Mucosa of stomach (tissue), 1 donor: Measurements from ENCODE around the gene UMAD1.
"Not testable (repeated sequence)": the region's sequence is repeated elsewhere in the genome, so short reads cannot be mapped to it uniquely, and the experiment has no call there.

Source experiments
- H3K27me3 ChIP-seq: one replicate; pipeline ENCODE4 v1.7.0; 2013; ENCODE audit warnings: mild to moderate bottlenecking, low read length; ENCODE audit not compliant: control insufficient read depth, insufficient read depth
- H3K36me3 ChIP-seq: one replicate; pipeline ENCODE4 v1.7.0; 2013; ENCODE audit warnings: low read length; ENCODE audit not compliant: control insufficient read depth, insufficient read depth
- H3K4me1 ChIP-seq: one replicate; pipeline ENCODE4 v1.7.0; 2013; ENCODE audit warnings: mild to moderate bottlenecking, low read length; ENCODE audit not compliant: control insufficient read depth, insufficient read depth
- H3K4me3 ChIP-seq: one replicate; pipeline ENCODE4 v1.7.0; 2013; ENCODE audit warnings: low read length
- H3K9ac ChIP-seq: one replicate; pipeline ENCODE4 v1.7.0; 2013; ENCODE audit warnings: mild to moderate bottlenecking, low read length, moderate library complexity
- H3K9me3 ChIP-seq: one replicate; pipeline ENCODE4 v1.7.0; 2013; ENCODE audit warnings: mild to moderate bottlenecking, low read length, moderate library complexity; ENCODE audit not compliant: control insufficient read depth
- donor health status: Pancreatic carcinoma.

Gene UMAD1

DNA sequence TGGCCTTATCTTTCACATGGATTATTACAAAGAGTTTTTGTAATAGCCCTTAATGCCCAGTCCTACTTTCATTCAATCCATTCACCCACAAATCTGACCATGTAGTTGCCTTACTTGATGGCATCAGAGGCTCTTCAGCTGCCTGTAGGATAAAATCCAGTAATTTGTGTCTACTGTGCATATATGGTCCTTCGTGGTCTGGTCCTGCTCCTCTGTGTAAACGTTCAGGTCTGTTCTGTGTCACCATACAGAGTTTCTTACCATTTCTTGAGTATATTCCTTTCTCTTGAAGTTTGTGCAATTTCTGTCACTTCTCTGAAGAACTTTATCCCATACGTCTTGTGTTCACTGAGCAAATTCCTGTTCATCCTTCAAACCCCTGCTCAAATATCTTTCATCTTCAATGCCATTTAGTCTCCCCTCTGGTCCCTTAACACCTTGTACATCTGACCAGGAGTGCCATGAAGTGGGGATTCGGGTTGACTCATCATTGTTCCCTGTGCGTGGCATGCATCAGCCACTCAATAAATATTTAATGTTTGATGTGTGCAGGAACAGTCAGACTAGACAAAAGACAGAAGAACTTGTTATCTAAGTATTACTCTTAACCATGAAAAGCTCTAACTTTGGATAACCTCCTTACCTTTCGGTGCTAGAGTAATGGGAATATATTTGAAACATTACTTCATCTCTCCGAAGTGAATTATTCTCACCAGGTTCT is 176.4 kb downstream of the UMAD1 start:
- Histone ChIP-seq H3K27me3 (no peaks in the 10 kb centered on the region), H3K4me1 (peaks cover 12% of the 10 kb centered on the region), H3K9ac (no peak overlapping the region), H3K36me3 (no peaks in the 10 kb centered on the region), H3K4me3 (no peak overlapping the region), H3K9me3 (no peaks in the 10 kb centered on the region)

DNA sequence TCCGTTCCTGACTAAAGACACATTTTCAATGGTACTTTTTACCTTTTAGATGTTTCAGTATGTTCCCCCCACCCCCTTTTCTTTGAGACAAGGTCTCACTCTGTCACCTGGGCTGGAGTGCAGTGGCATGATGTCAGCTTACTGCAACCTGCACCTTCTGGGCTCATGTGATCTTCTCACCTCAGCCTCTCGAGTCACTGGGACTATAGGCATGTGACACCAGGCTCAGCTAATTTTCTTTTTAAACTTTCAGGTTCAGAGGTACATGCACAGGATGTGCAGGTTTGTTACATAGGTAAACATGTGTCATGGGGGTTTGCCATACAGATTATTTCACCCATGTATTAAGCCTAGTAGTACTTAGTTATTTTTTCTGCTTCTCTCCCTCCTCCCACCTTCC is 177.2 kb downstream of the UMAD1 start:
- Histone ChIP-seq H3K4me1 (peaks cover 12% of the 10 kb centered on the region), H3K9me3 (no peaks in the 10 kb centered on the region), H3K27me3 (no peaks in the 10 kb centered on the region), H3K9ac (no peak overlapping the region), H3K4me3 (no peak overlapping the region), H3K36me3 (no peaks in the 10 kb centered on the region)

DNA sequence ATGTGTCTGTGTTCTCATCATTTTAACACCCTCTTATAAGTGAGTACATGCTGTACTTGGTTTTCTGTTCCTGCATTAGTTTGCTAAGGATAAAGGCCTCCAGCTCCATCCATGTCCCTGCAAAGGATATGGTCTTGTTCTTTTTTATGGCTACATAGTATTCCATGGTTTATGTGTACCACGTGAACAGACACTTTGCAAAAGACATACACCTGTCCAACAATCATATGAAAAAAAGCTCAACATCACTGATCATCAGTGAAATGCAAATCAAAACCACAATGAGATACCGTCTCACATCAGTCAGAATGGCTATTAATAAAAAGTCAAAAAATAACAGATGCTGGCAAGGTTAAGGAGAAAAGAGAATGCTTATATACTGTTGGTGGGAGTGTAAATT is 177.6 kb downstream of the UMAD1 start:
- H3K36me3 ChIP-seq, H3K9ac ChIP-seq, H3K4me3 ChIP-seq, H3K9me3 ChIP-seq, H3K27me3 ChIP-seq: not testable (repeated sequence)
- peaks cover 12% of the 10 kb centered on the region for H3K4me1 ChIP-seq

DNA sequence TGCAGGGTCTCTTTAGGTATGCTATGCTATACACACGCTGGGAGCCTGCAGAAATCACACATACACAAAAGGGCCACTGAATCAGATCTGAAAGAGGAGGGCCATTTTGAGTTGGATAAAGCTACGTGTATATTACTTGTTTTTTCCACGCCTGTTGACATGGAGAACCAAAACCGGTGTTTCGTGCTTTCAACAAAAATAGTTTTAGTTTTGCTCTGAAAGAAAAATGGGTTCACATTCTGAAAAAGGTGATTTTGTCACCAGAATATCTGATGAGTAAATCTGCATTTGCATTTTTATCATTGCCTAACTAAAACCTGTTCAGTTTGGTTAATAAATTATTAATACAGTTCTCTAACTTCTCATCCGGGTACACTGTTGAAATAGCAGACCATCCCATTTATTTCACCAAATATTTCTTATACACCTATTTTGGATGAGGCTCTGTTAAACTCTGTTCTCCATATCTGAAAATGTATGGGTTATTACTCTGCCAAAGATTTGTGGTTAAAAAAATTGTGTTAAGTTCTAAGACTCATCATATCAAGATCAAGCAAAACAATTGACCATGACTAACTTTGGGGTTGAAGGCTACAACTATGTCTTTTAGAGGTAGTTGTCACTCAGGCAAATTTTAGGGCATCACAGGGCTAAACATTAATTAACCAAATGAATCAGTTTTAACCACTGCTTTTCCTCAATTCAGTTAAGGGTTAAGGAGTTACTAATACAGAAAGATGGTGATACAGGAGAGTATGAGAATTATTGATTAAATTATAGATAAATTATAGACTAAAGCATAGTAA is 179.1 kb downstream of the UMAD1 start:
- Histone ChIP-seq H3K36me3 (no peaks in the 10 kb centered on the region), H3K27me3 (no peaks in the 10 kb centered on the region), H3K4me1 (peaks cover 12% of the 10 kb centered on the region), H3K9ac (no peak overlapping the region), H3K9me3 (no peaks in the 10 kb centered on the region), H3K4me3 (no peak overlapping the region)

DNA sequence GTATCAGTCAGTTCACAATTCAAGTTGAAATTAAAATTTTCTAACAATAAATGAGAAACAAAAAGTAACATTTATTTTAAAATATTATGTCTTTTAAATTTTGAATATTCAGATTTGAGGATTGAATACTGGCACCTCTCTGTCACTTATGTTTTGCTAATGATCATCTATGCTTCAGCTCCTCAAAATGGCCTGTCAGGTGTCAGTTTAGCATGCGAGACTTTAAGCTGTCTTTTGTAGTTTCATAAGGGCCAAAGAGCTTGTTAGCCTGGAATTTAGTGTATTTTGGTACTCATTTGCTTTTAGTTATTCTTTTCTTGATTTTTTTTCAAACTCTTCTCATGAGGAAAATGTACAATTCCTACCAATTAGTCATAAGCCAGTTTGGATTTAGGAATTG is 179.9 kb downstream of the UMAD1 start:
- no peaks in the 10 kb centered on the region for H3K36me3 ChIP-seq
- no peak overlapping the region for H3K4me3 ChIP-seq
- no peaks in the 10 kb centered on the region for H3K9me3 ChIP-seq
- no peaks in the 10 kb centered on the region for H3K27me3 ChIP-seq
- H3K4me1 ChIP-seq, result peaks cover 12% of the 10 kb centered on the region
- H3K9ac ChIP-seq, result no peak overlapping the region

DNA sequence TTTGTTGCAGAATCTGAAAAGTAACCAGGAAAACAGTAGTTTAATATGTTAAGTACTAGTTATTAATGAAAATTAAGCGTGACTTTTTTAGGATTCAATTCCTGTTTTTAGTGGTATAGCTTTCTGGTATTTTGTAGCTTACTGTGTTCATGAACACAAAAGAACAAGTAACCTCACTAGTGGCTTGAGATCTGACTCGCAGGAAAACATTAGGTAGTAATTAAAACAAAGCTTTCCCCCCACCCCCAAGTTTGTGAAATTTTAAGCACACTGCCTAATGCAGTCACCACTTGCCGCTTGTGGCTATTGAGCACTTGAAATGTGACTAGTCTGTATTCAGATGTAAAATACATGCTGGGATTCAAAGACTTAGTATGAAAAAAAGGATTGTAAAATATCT is 180.4 kb downstream of the UMAD1 start:
- H3K4me1 ChIP-seq, result peaks cover 12% of the 10 kb centered on the region
- H3K9ac ChIP-seq, result no peak overlapping the region
- H3K27me3 ChIP-seq, result no peaks in the 10 kb centered on the region
- no peaks in the 10 kb centered on the region for H3K9me3 ChIP-seq
- no peak overlapping the region for H3K4me3 ChIP-seq
- H3K36me3 ChIP-seq, result no peaks in the 10 kb centered on the region

DNA sequence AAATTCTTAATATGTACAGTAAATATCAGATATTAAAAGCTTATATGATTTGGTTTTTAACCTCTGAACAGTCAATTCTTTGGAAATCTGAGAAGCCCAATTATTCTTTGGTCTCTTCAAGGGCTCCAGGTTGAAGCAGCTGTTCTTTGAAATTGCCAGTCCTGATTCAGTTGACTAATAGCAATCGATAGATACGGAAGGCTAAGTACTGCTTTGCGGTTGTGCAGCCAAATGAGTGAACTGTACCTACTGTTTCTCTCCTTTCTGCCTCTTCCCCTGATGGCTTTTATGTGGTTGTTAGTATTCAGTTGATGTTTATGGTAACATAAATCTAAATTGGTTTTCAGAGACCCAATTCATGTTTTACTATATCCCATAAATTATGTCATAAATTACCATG is 181.0 kb downstream of the UMAD1 start:
- Histone ChIP-seq H3K27me3 (no peaks in the 10 kb centered on the region), H3K9ac (no peak overlapping the region), H3K9me3 (no peaks in the 10 kb centered on the region), H3K4me3 (no peak overlapping the region), H3K36me3 (no peaks in the 10 kb centered on the region), H3K4me1 (peaks cover 8% of the 10 kb centered on the region)

DNA sequence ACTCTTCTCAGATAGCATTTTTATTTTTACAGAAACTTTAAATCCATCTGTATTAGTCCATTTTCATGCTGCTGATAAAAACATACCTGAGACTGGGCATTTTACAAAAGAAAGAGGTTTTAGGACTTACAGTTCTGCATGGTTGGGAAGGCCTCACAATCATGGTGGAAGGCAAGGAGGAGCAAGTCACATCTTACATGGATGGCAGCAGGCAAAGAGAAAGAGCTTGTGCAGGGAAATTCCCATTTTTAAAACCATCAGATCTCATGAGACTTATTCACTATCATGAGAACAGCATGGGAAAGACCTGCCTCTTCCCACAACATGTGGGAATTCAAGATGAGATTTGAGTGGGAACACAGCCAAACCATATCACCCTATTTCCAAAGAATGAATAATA is 184.7 kb downstream of the UMAD1 start:
- H3K9ac ChIP-seq, H3K36me3 ChIP-seq, H3K4me3 ChIP-seq, H3K27me3 ChIP-seq, H3K4me1 ChIP-seq, H3K9me3 ChIP-seq: not testable (repeated sequence)

DNA sequence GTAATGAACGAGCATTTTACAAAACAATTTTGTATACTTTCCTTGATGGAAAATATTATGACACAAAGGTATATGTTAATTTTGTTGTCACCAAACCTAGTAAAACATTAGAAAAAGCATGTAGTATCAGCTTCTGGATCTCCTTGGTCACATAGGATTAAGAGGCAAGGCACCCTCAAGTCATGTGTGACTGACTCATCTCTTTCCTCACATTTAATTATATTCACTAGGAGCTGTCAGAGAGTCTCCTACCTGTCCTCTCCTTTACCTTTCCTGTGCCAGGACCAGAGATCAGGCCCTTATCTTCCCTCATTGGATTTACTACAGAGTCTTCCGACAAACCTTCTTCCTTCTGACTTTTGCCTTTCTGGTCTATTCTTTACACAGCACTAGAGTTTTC is 189.1 kb downstream of the UMAD1 start:
- Histone ChIP-seq H3K9me3 (no peaks in the 10 kb centered on the region), H3K9ac (no peak overlapping the region), H3K36me3 (no peaks in the 10 kb centered on the region), H3K4me3 (no peak overlapping the region), H3K4me1 (peaks cover 11% of the 10 kb centered on the region), H3K27me3 (no peaks in the 10 kb centered on the region)

DNA sequence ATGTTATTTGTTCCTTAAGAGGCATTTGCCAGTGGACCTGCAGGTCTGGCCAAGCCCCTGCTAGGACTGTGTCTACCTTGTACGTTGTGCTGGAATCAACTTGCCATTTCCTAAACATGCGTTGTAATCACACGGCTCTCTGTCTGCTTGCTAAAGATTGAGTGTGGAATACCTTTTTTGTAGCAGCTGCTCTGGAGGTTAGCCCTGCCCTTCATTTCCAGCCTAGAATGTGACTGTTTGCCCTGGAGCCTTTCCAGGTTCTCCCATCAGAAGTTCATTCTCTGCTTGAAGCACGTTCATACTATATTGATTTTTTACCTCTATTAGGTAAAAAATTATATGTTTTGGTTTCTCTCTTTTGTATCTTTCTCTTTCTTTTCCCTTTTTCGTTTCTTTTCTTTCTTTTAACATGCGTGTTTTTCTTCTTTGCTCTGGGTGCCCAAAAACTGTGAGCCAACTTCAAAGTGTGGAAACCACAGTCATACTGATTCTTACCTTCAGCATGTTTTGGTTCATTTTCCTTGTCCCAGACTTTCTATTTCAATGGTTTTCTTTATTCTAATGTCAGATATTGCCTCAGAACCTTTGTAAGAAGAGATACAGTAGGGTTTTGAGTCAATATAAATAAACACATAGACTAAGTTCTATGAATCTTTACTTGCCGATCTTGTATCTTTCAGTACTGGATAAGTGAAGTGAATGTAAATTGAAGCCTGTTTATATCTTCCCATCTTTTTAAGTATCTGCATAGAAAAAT is 189.7 kb downstream of the UMAD1 start:
- Histone ChIP-seq H3K9me3 (no peaks in the 10 kb centered on the region), H3K27me3 (no peaks in the 10 kb centered on the region), H3K9ac (no peak overlapping the region), H3K4me1 (peaks cover 11% of the 10 kb centered on the region), H3K4me3 (no peak overlapping the region), H3K36me3 (no peaks in the 10 kb centered on the region)

DNA sequence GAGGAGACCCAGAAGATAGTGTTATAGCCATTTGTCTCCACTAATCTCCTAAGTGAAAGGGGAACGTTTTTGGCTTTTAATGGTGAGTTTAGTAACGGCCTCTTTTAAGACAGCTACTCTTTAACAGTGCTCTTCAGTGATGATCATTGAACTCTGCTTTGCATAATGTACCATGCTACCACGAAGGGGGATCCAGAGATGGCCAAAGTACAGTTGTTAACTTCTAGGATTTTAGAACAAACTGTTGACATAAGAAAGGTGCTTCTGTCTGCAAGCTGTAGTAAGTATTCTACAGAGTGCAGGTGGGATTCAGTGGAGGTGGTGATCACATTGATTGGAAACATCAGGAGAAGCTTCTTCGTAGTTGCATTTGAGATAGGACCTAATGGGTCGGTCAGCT is 192.0 kb downstream of the UMAD1 start:
- Histone ChIP-seq H3K27me3 (no peaks in the 10 kb centered on the region), H3K9me3 (no peaks in the 10 kb centered on the region), H3K4me3 (no peak overlapping the region), H3K4me1 (peaks cover 11% of the 10 kb centered on the region), H3K36me3 (no peaks in the 10 kb centered on the region), H3K9ac (no peak overlapping the region)

DNA sequence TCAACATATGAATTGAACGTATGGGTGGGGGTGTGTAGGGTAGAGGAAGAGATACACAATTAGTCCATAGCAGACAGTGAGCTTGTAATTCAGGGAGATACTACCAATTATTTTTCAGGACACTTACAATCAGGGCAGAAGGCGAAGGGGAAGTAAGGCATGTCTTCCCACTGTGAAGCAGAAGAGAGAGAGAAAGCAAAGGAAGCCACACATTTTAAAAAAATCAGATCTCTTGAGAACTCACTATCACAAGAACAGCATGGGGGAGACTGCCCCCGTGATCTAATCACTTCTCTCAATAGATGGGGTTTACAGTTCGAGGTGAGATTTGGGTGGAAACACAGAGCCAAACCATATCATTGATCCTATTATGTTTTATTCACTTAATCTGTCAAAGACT is 194.2 kb downstream of the UMAD1 start:
- Histone ChIP-seq H3K4me3 (no peak overlapping the region), H3K36me3 (no peaks in the 10 kb centered on the region), H3K4me1 (peaks cover 8% of the 10 kb centered on the region), H3K9ac (no peak overlapping the region), H3K27me3 (no peaks in the 10 kb centered on the region), H3K9me3 (no peaks in the 10 kb centered on the region)
